H1 (cell line): ENCODE results near the gene C2CD3.

Experiments
- ASH2L ChIP-seq: fragments of 200-600, 300-600 bp; sonication (generic); IDR thresholded peaks from one replicate; pipeline ENCODE4 v1.7.1; 2017; ENCODE audit warnings: low read length
- EZH2 ChIP-seq: fragments of 200-600 bp; sonication (generic); IDR thresholded peaks from 2 replicates; pipeline ENCODE4 v1.7.1; 2012; ENCODE audit warnings: low read depth, mild to moderate bottlenecking, moderate library complexity, low read length, inconsistent platforms; ENCODE audit not compliant: severe bottlenecking
- GABPA ChIP-seq: IDR thresholded peaks from 2 replicates; pipeline ENCODE4 v1.6.1; 2011; ENCODE audit warnings: mild to moderate bottlenecking, low read length, moderate library complexity, borderline replicate concordance; ENCODE audit not compliant: insufficient read depth
- MAX ChIP-seq: IDR thresholded peaks from 2 replicates; pipeline ENCODE4 v1.6.1; 2012; ENCODE audit warnings: inconsistent platforms
- PHF8 ChIP-seq: fragments of 200-600 bp; sonication (generic); conservative IDR thresholded peaks from 2 replicates; pipeline ENCODE4 v1.7.1; 2012; ENCODE audit warnings: low read depth, mild to moderate bottlenecking, inconsistent platforms, low read length, moderate library complexity
- POLR2AphosphoS5 ChIP-seq: IDR thresholded peaks from 2 replicates; pipeline ENCODE4 v1.6.1; 2011; ENCODE audit warnings: low read depth, low read length
- RAD21 ChIP-seq, 2 experiments: IDR thresholded peaks in 1 of 2; conservative IDR thresholded peaks in 1 of 2; 2 replicates each; pipeline ENCODE4 v1.6.1; 2011; ENCODE audit warnings: low read depth in 2 of 2, low read length in 2 of 2, improper control_type of control experiment in 1 of 2, inconsistent platforms in 1 of 2, mild to moderate bottlenecking in 1 of 2, moderate library complexity in 1 of 2
- SRF ChIP-seq: IDR thresholded peaks from 2 replicates; pipeline ENCODE4 v1.6.1; 2011; ENCODE audit warnings: mild to moderate bottlenecking, low read depth, low read length, moderate library complexity
- TAF1 ChIP-seq: IDR thresholded peaks from 2 replicates; pipeline ENCODE4 v1.6.1; 2011; ENCODE audit warnings: mild to moderate bottlenecking, low read depth, low read length
- ZNF274 ChIP-seq: IDR thresholded peaks from 2 replicates; pipeline ENCODE4 v1.7.0; 2012; ENCODE audit warnings: low read length, borderline replicate concordance; ENCODE audit errors: extremely low read depth
- TF ChIP-seq, protein P1 (sequence below), 3 experiments: IDR thresholded peaks; 1 replicate in 2 of 3; 2 replicates in 1 of 3; pipeline versions ENCODE4 v1.5.1 to v1.6.1; 2011; ENCODE audit warnings: low read length in 3 of 3, mild to moderate bottlenecking in 3 of 3, inconsistent platforms in 2 of 3, low read depth in 1 of 3, moderate library complexity in 1 of 3; ENCODE audit not compliant: insufficient read depth in 1 of 3; ENCODE audit errors: control extremely low read depth in 1 of 3

DNA sequence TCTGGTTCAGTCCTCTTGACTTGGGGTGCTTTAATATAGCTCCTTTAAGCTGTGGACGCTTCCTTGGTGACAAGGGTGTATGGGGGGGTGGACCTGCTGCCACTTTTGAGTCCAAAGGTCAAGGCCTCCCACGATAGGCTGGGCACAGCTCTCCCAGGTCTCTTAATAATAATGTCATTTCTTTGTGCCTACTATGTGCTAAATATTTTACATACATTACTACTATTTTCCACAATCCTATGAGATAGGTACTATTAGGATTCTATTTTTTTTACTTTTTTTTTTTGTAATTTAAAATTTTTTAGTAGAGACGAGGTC, 161.6 kb downstream of the C2CD3 start:
- no peak for TF ChIP-seq TAF1
- TF ChIP-seq, protein P1, sequence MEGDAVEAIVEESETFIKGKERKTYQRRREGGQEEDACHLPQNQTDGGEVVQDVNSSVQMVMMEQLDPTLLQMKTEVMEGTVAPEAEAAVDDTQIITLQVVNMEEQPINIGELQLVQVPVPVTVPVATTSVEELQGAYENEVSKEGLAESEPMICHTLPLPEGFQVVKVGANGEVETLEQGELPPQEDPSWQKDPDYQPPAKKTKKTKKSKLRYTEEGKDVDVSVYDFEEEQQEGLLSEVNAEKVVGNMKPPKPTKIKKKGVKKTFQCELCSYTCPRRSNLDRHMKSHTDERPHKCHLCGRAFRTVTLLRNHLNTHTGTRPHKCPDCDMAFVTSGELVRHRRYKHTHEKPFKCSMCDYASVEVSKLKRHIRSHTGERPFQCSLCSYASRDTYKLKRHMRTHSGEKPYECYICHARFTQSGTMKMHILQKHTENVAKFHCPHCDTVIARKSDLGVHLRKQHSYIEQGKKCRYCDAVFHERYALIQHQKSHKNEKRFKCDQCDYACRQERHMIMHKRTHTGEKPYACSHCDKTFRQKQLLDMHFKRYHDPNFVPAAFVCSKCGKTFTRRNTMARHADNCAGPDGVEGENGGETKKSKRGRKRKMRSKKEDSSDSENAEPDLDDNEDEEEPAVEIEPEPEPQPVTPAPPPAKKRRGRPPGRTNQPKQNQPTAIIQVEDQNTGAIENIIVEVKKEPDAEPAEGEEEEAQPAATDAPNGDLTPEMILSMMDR (IDR thresholded peaks at IDR 0.05; ENCODE audit: control extremely low read depth in 1 of 3, insufficient read depth in 1 of 3, low read depth in 1 of 3, low read length in 3 of 3), result no peak
- no peak for TF ChIP-seq GABPA
- TF ChIP-seq ASH2L, result no peak
- no peak for TF ChIP-seq PHF8
- TF ChIP-seq RAD21 (IDR thresholded peaks at IDR 0.05 in 1 of 2, conservative IDR thresholded peaks at IDR 0.05 in 1 of 2; ENCODE audit: low read depth in 2 of 2, low read length in 2 of 2), result no peak
- no peak for TF ChIP-seq MAX
- no peak for TF ChIP-seq POLR2AphosphoS5
- no peak for TF ChIP-seq EZH2
- no peak for TF ChIP-seq ZNF274
- TF ChIP-seq SRF, result no peak
